NK-92 (cell line): ENCODE data around the gene SHC3.

Experiments
- DNase-seq: peaks from one replicate; lab custom pipeline; 2025; ENCODE audit not compliant: unreplicated experiment; lab: John Stamatoyannopoulos, UW

Gene SHC3

DNA sequence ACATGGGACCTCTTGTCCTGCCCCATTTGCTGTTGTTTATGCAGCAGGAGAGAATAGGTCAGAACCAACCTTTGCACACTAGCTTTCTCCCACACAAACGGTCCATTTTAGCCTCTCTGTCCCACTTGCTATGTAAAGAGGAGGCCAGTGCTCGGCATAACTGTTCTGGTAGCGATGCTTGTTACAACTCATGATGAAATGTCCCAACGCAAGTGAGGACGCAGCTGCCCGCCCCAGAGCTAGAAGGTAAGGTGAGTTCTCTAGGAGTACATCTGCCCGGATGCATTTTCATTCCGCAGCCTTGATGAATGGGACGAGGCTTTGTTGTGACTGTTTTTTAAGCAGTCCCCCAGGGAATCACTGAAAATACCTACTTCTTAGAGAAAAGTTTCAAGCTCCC lies 173.3 kb downstream of the SHC3 start:
- no peak for DNase-seq

DNA sequence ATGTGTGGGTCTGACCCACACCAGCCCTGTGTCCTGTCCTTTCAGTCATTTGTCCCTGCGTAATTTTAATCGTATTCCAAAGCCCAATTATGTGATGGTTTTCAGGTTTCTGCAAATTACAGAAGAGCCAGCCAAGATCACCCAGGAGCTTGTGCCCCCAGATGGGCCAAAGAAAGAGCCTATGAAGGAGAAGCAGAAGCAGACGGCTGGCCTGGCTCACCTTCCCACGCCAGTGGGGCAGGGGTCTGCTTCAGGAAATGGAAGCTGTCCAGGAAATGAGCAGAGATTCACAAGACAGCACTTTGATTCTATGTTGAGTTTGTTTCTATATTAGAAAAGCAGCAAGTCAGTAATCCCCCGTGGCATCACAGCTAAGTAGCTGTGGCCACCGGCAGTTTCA lies 175.6 kb downstream of the SHC3 start:
- DNase-seq = no peak

DNA sequence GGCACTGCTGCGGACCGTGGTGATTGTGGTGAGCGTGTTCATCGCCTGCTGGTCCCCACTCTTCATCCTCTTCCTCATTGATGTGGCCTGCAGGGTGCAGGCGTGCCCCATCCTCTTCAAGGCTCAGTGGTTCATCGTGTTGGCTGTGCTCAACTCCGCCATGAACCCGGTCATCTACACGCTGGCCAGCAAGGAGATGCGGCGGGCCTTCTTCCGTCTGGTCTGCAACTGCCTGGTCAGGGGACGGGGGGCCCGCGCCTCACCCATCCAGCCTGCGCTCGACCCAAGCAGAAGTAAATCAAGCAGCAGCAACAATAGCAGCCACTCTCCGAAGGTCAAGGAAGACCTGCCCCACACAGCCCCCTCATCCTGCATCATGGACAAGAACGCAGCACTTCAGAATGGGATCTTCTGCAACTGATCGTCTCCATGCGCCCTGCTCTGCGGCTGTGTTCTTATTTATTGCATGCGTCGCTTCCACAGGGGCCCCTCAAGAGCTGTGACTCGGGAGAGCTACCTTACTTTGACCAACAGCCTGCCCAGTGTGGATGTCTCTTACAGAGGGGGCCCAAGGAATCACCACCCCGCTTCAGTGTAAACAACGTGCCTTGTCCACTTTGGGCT lies 176.6 kb downstream of the SHC3 start:
- no peak for DNase-seq

DNA sequence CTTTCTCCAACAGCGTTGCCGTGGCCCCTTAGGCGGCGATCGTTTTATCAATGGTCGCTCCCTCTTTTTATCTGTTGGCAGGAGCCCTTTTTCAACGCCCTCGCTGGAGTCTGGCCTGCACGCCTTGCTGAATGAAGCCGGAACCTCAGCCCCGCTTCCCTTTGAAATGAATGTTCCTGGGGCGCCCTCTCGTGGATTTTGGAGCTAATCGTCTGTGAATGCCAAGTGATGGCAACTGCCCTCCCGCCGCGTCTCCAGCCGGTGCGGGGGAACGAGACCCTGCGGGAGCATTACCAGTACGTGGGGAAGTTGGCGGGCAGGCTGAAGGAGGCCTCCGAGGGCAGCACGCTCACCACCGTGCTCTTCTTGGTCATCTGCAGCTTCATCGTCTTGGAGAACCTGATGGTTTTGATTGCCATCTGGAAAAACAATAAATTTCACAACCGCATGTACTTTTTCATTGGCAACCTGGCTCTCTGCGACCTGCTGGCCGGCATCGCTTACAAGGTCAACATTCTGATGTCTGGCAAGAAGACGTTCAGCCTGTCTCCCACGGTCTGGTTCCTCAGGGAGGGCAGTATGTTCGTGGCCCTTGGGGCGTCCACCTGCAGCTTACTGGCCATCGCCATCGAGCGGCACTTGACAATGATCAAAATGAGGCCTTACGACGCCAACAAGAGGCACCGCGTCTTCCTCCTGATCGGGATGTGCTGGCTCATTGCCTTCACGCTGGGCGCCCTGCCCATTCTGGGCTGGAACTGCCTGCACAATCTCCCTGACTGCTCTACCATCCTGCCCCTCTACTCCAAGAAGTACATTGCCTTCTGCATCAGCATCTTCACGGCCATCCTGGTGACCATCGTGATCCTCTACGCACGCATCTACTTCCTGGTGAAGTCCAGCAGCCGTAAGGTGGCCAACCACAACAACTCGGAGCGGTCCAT lies 177.4 kb downstream of the SHC3 start:
- DNase-seq = no peak

DNA sequence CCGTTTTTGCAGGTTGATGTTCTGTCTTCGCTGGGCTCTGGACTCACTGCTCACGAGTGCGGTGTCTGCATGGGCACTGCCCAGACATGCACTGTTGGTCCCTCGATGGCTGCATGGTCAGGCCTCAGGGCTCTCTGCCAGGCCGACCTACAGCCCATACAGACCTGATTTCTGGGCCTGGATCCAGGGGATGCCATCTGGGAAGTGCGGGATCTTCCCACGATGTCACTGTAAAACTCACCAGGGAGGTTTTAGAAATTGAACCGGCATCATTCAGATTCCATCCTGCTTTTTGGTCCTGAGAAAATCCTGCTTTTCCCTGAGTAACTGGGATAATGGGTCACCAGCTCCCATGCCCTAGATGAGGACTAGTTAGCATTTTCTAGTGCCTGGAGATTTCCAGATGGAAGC lies 178.2 kb downstream of the SHC3 start:
- no peak for DNase-seq

DNA sequence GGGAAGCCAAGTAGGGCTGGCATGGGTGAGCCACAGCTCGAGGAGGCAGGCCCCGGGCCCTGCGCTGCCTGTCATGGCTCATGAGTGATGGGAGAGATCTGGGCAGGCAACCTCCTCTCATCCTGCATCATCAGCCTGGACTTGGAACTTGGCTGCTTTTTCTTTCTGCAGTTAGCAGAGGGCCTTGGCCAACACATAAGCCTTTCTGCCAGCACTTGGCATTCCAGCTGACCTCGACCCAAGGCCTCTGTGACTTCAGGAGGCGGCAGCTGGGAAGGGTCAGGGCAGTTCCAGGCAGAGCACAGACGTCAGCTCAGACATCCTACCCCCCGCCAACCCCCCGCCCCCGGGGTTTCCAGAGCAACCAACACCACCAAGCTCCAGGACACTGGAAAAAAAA lies 179.7 kb downstream of the SHC3 start:
- DNase-seq = no peak

DNA sequence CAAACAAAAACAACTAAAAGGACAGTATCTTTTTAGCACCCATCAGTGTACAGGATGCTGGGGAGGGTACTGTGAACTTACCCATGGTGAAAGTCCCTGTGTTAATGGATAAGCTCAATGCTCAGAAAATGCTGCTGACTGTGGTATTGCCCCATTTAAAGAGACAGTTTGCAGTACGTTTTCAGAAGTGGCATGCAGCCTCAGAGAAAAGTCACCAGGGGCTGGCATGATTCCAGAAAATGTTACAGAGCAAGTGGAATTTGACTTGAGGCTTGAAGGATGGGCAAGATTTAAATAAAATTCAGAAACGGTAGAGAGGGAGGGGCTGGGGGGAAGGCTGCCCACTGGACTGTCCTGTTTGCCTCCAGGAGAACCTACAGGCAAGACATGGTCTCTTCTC lies 180.1 kb downstream of the SHC3 start:
- DNase-seq = no peak

DNA sequence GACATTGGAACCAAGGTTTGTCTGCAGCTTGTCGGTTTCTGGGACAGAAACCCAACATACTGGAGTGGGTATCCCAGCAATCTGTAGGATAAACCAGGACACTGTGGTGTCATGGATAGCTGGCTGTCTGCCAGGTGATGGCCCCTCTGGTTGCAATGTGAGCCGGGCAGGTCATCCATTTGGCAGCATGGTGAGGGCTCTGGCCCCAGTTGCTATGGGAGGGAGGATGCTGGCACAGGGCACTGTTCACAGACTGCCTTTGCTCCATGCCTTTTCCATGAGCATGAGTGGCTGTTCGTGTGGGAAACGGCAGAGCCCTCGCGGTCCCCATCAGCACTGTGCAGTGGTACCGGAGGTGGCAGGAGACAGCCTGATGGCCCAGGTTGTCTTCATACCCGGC lies 181.0 kb downstream of the SHC3 start:
- no peak for DNase-seq

DNA sequence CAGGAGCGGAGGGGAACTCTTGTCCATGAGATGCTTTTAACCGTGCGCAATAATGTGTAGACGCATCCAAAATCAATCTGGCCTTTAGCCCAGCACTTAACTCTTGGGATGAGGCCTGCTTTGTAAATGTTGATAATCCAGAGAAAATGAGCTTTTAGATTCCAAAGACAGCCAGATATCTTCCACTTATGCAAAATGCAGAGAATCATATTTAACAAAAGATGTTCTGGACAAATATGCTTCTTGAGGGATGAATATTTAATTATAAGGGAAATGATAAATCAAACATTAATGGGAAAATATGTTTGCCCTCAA lies 181.7 kb downstream of the SHC3 start:
- DNase-seq = no peak

DNA sequence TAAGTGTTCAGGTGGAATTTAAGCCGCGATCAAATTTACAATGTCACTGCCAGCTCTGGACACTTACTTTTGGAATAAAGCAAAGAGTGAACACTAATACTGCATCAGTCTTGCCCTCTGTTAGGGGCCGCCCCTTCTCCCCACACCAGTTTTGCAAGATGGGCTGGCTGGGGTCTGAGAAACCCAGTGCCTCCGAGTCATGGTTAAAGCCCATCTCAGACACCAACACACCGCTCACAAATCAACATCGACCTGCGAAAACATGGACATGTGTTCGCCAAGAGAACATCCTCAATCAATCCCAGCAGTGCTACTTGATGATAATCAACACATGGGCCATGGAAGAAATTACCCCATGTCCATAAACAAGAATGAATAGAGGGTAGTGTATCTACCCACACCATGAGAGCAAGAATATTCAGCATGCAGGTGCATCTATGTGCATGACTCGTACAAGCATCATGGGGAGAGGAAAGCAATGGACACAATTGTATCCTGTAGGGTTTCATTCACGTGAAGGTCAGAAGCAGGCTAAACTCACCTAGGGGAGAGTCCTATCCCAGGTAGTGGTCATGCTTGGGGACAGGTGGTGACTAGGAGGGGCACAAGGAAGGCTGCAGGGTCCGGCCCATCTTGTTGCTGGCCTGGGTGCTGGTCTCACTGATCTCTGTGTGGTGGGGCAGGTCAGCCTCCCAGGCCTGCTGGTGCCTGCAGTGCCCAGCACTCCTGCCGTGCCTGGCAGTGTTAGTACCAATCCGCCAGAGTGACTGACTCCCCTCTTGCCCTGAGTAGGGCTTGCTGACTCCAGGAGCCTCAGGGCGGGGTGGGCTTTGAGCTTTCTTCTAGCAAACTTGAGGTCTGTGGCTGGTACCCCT lies 182.3 kb downstream of the SHC3 start:
- no peak for DNase-seq

DNA sequence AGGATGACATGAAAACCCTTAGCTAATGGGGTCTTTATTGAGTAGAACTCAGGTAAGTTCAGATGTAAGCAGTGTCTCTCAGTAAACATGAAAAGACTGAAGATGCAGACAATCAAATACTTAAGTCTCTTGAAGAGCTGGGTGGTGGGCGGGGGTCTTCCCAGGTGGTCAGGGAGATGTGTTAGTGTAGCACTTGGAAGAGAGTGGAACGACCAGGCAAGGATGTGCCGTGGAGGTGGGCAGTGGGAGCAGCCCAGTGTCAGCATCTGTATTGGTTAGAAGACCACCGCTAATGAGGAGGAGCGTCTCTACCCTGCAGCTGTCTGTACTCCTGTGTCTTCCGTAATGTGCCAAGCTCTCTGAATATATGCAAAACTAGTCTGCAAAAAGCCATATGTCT lies 183.0 kb downstream of the SHC3 start:
- no peak for DNase-seq

DNA sequence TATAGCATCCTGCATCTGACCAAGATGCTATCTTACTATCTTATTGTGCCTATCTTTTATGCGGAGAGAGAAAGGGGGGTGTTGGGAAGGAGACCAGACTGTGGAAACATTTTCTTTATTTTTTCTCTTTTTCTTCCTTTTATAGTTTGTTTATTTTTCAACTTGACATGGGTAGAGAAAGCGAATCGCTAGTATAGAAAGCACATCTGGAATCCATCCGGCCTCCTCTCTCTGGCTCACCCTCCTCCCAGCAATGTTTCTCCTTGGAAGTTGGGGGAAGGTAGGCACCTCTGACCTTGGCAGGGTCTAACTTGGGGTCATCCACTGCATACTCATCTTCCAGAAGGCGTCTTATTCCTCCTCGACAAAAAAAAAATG lies 183.4 kb downstream of the SHC3 start:
- DNase-seq = no peak

DNA sequence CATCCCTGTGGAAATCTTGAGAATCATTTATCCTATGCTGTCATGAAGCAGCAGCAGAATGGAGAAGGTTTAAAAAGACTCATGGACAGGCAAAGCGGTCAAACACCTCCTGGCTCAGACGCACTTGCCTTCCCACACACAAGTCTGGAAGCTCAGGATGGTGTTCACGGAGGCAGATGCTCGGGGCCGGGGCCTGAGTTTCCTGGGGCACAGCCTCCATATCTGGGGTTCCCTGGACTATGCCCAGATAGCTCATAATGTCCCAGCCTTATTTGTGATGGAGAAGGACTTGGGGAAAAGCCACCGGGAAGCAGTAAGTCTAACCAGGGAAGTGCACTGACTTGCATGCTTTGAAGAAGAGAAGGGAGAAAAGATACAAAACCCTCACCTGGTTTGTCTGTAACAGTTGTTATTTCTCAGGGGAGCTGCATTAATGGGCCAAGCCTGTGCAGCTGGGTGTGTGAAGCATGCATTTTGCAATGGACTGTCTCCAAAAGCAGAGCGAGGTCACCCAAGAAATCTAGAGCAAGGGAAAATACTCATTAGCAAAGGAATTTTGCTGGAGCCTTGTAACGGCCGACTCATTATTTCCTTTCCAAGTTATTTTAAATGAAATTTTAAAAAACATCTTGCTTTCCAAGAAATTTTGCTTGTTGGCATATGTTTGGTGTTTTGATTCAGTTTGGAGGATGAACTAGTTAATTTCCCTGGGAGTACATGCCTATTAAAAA lies 184.0 kb downstream of the SHC3 start:
- DNase-seq = no peak

DNA sequence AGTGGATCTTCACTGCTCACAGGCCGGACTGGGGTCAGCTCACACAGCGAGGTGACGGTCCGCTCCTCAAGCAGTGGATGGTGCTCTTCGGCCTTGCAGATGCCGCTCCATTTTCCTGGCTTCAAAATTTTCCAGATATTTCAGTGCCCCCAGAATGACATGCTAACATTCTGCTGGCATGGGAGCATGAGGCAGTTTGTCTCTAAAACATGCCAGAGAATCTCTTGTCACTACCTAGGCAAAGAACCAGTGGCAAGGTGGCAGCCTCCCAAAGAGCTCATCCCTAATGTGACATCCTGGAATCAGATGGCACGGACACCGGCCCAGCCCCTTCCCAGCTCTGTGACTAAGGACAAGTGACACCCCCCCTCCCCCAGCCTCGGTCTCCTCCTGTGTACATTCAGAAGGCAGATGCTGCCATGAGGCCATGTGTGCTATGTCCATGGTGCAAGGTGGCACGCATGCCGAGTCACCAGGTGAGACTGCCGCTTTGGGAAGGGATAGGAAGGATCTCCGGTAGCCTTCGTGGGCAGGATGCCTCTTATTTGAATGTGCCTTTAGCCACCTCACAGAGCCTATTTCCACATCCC lies 184.7 kb downstream of the SHC3 start:
- DNase-seq = no peak

DNA sequence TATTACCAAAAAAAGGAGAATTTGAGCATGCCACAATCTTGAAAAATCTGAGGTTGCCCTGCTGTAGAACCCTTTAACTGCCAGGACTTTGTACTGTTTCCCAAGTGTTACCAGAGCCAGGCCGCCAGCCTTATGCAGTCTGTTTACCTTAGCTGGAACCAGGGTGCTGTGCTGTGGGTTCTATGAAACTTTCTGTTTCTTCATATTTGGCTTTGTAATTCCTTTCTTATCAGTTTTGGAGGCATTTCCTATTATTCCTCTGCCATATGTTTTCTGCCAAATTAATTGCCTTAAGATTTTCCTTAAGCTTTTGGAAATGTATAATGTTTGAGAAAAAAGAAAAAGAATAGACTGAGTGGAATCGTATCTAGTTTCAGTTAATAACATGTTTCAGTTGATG lies 185.3 kb downstream of the SHC3 start:
- DNase-seq = no peak

DNA sequence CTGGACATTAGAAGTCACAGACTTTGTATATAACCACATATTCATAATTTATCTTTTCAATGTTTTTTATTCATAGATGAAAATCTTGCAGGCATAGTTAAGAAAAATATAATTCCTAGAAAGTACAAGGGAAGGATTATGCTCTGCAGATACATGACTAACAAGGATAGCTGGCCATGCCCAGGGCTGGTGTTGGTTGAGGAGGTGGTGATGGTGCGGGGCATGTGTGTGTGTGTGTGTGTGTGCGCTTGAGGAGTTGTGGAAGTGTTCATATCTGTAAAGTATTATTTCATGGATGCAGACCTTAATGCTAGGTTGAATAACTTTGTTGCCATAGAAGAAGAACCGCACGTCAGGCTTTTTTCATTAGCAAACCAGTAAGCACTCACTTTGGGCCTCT lies 186.1 kb downstream of the SHC3 start:
- no peak for DNase-seq

DNA sequence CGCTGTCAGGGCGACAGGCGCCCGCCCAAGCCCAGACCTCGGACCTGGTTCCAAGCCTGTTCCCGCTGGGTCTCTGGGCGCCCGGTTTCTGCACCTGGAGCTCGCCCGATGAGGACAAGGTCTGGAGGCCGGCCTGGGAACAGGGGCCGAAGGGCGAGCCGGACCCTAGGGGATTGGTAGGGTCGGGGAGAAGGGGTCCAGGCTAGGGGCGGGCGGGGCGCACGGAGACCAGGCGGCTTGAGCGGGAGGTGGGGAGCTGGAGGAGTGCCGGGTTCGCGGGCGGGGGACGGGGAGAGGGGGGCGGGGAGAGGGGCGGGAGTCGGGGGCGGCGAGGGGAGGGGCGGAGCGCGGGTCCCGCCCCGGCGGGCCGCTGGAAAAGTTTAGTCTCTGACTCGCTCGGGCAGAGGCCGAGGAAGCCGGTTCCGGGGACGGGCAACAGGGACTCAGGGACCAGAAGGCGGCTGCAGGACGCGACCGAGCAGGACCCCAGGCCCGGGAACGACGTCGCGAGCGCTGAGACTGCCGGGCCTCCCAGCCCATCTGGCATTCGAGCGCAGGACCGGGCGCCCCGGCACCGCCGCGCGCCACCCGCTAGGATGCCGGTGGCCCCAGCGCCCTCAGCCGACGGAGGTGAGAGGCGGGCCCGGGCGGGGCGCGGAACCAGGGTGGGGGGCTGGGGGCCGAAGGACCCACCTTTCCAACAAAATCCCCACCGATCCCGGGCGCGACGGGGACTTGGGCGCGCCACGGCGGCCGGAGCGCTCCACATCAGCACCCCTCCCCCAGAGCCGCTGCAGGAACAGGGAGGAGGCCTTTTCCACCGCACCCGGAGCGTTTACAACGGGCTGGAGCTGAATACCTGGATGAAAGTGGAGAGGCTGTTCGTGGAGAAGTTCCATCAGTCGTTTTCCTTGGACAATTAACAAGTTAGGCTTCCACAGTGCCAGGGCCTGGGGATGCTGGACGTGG lies 187.3 kb downstream of the SHC3 start, which contains the start of gene S1PR3:
TSS of gene S1PR3 (plus strand) at position 403 of the 969 bp plus-strand sequence. CDS start 9,733 bp downstream, outside the sequence.
- no peak for DNase-seq

DNA sequence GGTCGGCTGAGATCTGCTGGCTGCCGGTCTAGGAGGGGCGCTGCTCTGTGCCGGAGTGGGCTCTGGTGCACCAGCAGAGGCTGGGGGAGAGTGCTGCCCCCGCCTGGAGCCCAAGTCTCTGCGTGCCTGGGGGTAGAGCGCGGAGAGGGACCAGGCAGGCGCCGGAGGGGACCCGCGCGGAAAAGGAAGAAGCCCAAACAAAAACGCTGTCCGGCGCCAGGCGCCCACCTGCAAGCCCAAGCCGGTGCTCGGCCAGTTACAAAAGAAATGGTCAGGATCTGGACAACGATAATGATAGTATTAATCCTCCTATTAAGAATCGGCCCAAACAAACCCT lies 187.9 kb downstream of the SHC3 start:
- no peak for DNase-seq

DNA sequence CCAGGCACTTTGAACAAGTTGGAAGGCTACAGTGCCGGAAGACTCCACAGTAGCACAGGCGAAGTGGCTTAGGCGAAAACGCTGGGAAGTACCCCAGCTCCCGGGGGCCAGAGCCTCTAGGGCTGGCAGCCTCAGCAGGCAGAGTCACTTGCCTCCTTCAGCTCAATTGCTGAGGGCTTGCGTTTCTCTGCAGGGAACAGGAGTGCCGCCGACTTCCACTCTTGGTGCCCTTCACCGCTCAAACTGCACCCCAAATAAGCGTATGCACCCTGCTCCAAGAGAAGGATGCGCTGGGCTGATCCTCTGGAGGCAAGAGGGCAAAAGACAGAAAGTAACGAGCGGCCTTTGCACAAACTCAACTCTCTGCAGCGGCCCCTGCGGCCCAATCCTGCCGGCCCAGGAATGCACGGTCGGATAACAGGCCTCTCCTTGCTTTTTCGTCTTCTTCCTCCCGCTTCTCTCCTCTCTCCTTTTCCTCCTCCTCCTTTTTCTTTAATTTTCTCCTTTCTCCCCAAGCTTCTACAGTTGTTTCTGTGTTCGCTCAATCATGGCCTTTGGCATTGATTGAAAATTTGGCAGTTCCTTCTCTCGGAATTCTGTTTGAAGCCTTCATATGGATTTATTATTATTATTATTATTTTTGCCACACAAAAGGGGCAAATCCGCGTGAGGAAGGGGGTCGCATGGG lies 188.4 kb downstream of the SHC3 start:
- no peak for DNase-seq
